Common myeloid progenitor, CD34-positive (primary cell): ENCODE data around the gene HSBP1.

Experiments used
- CTCF ChIA-PET: fragments of 350-600 bp; sonication (Branson Sonifier 250); formaldehyde crosslinking; loops from one replicate; lab custom pipeline; 2021; ENCODE audit warnings: antibody characterized with exemption; lab: Charles Lee
- POLR2A ChIA-PET: fragments of 350-600 bp; sonication (Branson Sonifier 250); formaldehyde crosslinking; loops from one replicate; lab custom pipeline; 2021; ENCODE audit warnings: antibody characterized with exemption; lab: Charles Lee
- DNase-seq, 3 donors: peaks; one replicate each; pipeline versions ENCODE4 v3.0.0 to v3.0.0-alpha.2; 2013
- H3K27ac ChIP-seq, 2 experiments: 1 replicate in 1 of 2; 2 replicates in 1 of 2; pipeline ENCODE4 v1.7.0; 2013; ENCODE audit warnings: inconsistent platforms in 2 of 2, low read length in 2 of 2, mild to moderate bottlenecking in 2 of 2, low read depth in 1 of 2, moderate library complexity in 1 of 2; ENCODE audit not compliant: severe bottlenecking in 2 of 2, insufficient read depth in 1 of 2, poor library complexity in 1 of 2
- H3K27me3 ChIP-seq, 5 experiments: replicated peaks in 2 of 5; 1 replicate in 3 of 5; 2 replicates in 2 of 5; pipeline versions ENCODE4 v1.6.1 to v1.7.0; 2013; ENCODE audit warnings: low read length in 4 of 5, mild to moderate bottlenecking in 2 of 5, moderate library complexity in 2 of 5, inconsistent platforms in 1 of 5; ENCODE audit not compliant: insufficient read depth in 5 of 5, control insufficient read depth in 4 of 5
- H3K36me3 ChIP-seq, 4 experiments: 1 replicate in 2 of 4; 2 replicates in 2 of 4; pipeline versions ENCODE4 v1.6.1 to v1.7.0; 2013; ENCODE audit warnings: low read length in 3 of 4, control low read depth in 1 of 4, mild to moderate bottlenecking in 1 of 4; ENCODE audit not compliant: control insufficient read depth in 4 of 4, insufficient read depth in 4 of 4
- H3K4me1 ChIP-seq, 4 experiments: 1 replicate in 3 of 4; 2 replicates in 1 of 4; pipeline versions ENCODE4 v1.6.1 to v1.7.1; 2013; ENCODE audit warnings: low read length in 3 of 4, mild to moderate bottlenecking in 3 of 4, control low read depth in 1 of 4, inconsistent platforms in 1 of 4, moderate library complexity in 1 of 4; ENCODE audit not compliant: control insufficient read depth in 4 of 4, insufficient read depth in 4 of 4; ENCODE audit errors: control extremely low read depth in 1 of 4
- H3K4me3 ChIP-seq, 7 experiments: 1 replicate in 4 of 7; 2 replicates in 3 of 7; pipeline versions ENCODE4 v1.5.1 to v1.7.0; 2013; ENCODE audit warnings: mild to moderate bottlenecking in 7 of 7, low read length in 6 of 7, moderate library complexity in 6 of 7, inconsistent platforms in 2 of 7, low read depth in 2 of 7, control low read depth in 1 of 7; ENCODE audit not compliant: insufficient read depth in 4 of 7, control insufficient read depth in 1 of 7; ENCODE audit errors: extremely low read depth in 1 of 7
- H3K9me3 ChIP-seq, 5 experiments: 1 replicate in 4 of 5; 2 replicates in 1 of 5; pipeline versions ENCODE4 v1.6.1 to v1.7.1; 2013; ENCODE audit warnings: low read length in 4 of 5, mild to moderate bottlenecking in 2 of 5, inconsistent platforms in 1 of 5, low read depth in 1 of 5, moderate library complexity in 1 of 5; ENCODE audit not compliant: control insufficient read depth in 4 of 5, insufficient read depth in 2 of 5; ENCODE audit errors: control extremely low read depth in 1 of 5
- WGBS: methylation state at CpG from one replicate; pipeline ENCODE4 v1.1.5; 2013; ENCODE audit not compliant: insufficient coverage; 5-methylcytosine and 5-hydroxymethylcytosine counted together

The HSBP1 gene

GRCh38 chr16:83792391-83792790 is 15.4 kb upstream of the HSBP1 start:
- Histone ChIP-seq H3K4me1 (peaks cover 0 to 11% (median 5%) of the 10 kb centered on the region in 4 experiments), H3K9me3 (peaks cover 0 to 3% (median 0%) of the 10 kb centered on the region in 5 experiments), H3K4me3 (no peak overlapping the region), H3K36me3 (no peaks in the 10 kb centered on the region), H3K27ac (no peak overlapping the region), H3K27me3 (peaks cover 0 to 4% (median 0%) of the 10 kb centered on the region in 5 experiments)
- no peak for DNase-seq
- ChIA-PET CTCF (no interaction called here), POLR2A (no interaction called here)
- WGBS: no CpG with 5 or more reads among the region's 2 CpGs

- H3K27ac ChIP-seq: no peak overlapping the region
- CTCF ChIA-PET: no interaction called here
- H3K36me3 ChIP-seq: no peaks in the 10 kb centered on the region
- no peak overlapping the region for H3K4me3 ChIP-seq
- 87% methylated on average over 9 of the region's 9 CpGs for WGBS
- POLR2A ChIA-PET: no interaction called here
- H3K27me3 ChIP-seq: peaks cover 0 to 4% (median 0%) of the 10 kb centered on the region in 5 experiments
- H3K4me1 ChIP-seq: peaks cover 0 to 11% (median 5%) of the 10 kb centered on the region in 4 experiments
- DNase-seq: no peak
- peaks cover 0 to 3% (median 0%) of the 10 kb centered on the region in 5 experiments for H3K9me3 ChIP-seq
Observed at GRCh38 chr16:83793179-83793578, 14.6 kb upstream of the HSBP1 start.

- DNase-seq: no peak
- Histone ChIP-seq H3K4me1 (peaks cover 0 to 11% (median 5%) of the 10 kb centered on the region in 4 experiments), H3K9me3 (peaks cover 0 to 3% (median 0%) of the 10 kb centered on the region in 5 experiments), H3K27me3 (peaks cover 0 to 4% (median 0%) of the 10 kb centered on the region in 5 experiments), H3K27ac (no peak overlapping the region), H3K4me3 (no peak overlapping the region), H3K36me3 (no peaks in the 10 kb centered on the region)
- ChIA-PET CTCF (no interaction called here), POLR2A (no interaction called here)
- 69% methylated on average over 7 of the region's 10 CpGs for WGBS
Observed at GRCh38 chr16:83794860-83795554, 12.8 kb upstream of the HSBP1 start.

GRCh38 chr16:83797013-83797412 is 10.8 kb upstream of the HSBP1 start:
- H3K4me3 ChIP-seq: no peak overlapping the region
- peaks cover 0 to 12% (median 5%) of the 10 kb centered on the region in 4 experiments for H3K4me1 ChIP-seq
- peaks cover 0 to 4% (median 0%) of the 10 kb centered on the region in 5 experiments for H3K27me3 ChIP-seq
- H3K27ac ChIP-seq: no peak overlapping the region
- WGBS: 79% methylated on average over 5 of the region's 9 CpGs
- H3K36me3 ChIP-seq: no peaks in the 10 kb centered on the region
- peaks cover 0 to 3% (median 0%) of the 10 kb centered on the region in 5 experiments for H3K9me3 ChIP-seq
- DNase-seq: no peak
- ChIA-PET CTCF (no interaction called here), POLR2A (no interaction called here)

- CTCF ChIA-PET: no interaction called here
- Histone ChIP-seq H3K27ac (no peak overlapping the region), H3K36me3 (no peaks in the 10 kb centered on the region), H3K9me3 (no peaks in the 10 kb centered on the region), H3K4me1 (peaks cover 0 to 20% (median 5%) of the 10 kb centered on the region in 4 experiments), H3K4me3 (no peak overlapping the region), H3K27me3 (peaks cover 0 to 4% (median 0%) of the 10 kb centered on the region in 5 experiments)
- WGBS: 100% methylated on average over 1 of the region's 1 CpG
- POLR2A ChIA-PET: no interaction called here
- no peak for DNase-seq
Observed at GRCh38 chr16:83799336-83799735, 8.4 kb upstream of the HSBP1 start.

GRCh38 chr16:83802135-83802534 is 5.6 kb upstream of the HSBP1 start:
- POLR2A ChIA-PET: no interaction called here
- WGBS: no CpG with 5 or more reads among the region's 6 CpGs
- DNase-seq: peak; percentile 38 to 90 (median 83)

GRCh38 chr16:83802554-83803205 is 5.1 kb upstream of the HSBP1 start:
- Histone ChIP-seq H3K4me3 (peak overlapping the region in 2 of 7 experiments; percentile 31 to 55), H3K4me1 (peaks cover 6 to 34% (median 21%) of the 10 kb centered on the region in 4 experiments), H3K9me3 (no peaks in the 10 kb centered on the region), H3K27ac (peak overlapping the region in 1 of 2 experiments; percentile 4), H3K27me3 (no peaks in the 10 kb centered on the region), H3K36me3 (no peaks in the 10 kb centered on the region)
- CTCF ChIA-PET: no interaction called here
- POLR2A ChIA-PET: no interaction called here
- no peak for DNase-seq
- WGBS: 81% methylated on average over 10 of the region's 11 CpGs

More at GRCh38 chr16:83802135-83802534, 5.6 kb upstream of the HSBP1 start:
- CTCF ChIA-PET: no interaction called here
- Histone ChIP-seq H3K4me1 (peaks cover 6 to 30% (median 17%) of the 10 kb centered on the region in 4 experiments), H3K9me3 (no peaks in the 10 kb centered on the region), H3K27ac (peak overlapping the region in 1 of 2 experiments; percentile 4), H3K4me3 (peak overlapping the region in 2 of 7 experiments; percentile 31 to 55), H3K27me3 (peaks cover 0 to under 1% (median 0%) of the 10 kb centered on the region in 5 experiments), H3K36me3 (no peaks in the 10 kb centered on the region)
